DMS153 treated with DMSO at 0.1 percent for 48 hours (cell line): ENCODE data around the gene TARBP2.
A peak's percentile ranks its signal among the peaks of the same experiment; 100 is the strongest.
"Not testable (repeated sequence)": the region's sequence is repeated elsewhere in the genome, so short reads cannot be mapped to it uniquely, and the experiment has no call there.

ENCODE experiments used
- DNase-seq: peaks from one replicate; lab custom pipeline; 2025; ENCODE audit not compliant: unreplicated experiment; lab: John Stamatoyannopoulos, UW

The TARBP2 gene

DNA sequence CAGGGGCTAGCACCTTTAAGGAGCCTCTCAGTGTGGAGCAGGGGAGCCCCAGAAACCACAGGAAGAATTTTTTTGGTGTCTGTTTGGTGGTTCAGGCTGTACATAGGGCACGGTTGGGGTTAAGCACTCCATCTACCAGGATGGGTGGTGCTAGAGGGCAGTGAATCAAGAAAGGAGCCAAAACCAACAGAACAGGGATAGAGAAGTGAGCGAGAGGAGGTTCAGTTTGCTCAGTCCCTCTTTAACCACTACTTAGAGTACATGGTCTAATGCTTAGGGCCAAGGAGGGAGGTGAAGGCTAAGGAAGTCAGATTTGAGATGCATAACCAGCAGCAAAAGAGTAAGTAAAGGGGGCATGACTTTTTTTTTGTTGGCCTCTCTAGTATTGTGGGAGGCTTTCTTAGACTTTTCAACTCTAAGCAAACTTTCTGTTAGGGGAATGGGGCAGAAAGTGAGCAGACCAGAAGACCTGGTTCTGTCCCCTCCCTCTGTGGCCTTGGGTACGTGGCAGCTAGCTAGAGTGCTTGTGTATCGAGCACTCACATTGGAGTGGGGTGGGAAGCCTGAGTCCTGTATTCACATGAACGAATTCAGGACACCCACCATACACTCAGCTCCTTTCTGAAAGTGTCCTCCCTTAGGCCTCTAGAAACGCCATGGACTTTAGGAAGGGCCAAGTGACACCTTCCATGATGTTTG, 12.8 kb downstream of the TARBP2 start:
- DNase-seq = no peak

DNA sequence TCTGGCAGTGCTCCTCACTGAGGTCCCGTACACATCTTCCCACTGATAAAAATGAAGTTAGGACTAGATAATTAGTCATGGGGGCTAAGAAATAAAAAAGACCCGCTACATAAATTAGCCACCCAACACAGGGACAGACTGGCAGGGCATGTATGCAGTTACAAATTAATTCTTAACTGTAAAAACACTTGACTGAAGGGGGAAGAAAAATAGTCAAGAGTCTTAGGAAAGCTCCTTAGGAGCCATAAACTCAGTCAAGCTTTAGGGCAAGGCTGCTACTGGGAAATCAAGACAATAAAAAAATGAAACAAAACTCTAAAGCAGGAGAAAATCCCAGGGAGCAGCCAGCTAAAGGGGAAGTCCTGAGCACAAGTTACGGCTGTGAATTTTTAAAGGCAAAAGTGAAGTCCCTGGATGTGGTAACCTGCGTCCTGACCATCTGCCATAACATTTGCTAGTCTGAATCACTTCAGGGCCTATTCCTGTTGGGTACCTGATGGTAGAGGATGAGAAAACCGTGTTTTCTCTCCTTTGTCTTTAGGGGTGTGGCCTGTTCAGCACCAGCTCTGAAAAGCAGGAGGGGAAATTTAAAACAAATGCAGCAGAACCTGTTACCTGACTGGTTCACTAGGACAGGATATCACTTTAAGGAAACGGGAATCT, 13.7 kb downstream of the TARBP2 start:
- DNase-seq = no peak

DNA sequence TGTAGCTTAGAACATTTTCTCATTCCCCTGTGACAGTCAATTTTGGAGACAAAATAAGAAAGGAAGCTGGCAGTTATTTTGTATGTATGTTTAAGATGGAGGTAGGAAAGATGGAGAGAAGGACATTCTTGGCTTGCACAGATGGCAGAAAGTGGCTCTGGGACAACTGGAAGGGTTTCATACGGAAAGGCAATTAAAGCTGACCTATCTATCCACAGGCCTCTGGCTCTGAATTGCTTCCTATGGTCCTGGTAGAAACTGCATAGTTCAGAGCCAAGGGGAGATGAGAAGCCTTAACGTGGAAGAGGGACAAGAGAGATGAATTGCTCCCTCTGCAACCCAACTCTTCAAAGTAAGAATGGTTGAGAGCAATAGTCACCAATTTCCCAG, 14.2 kb downstream of the TARBP2 start:
- DNase-seq = no peak

DNA sequence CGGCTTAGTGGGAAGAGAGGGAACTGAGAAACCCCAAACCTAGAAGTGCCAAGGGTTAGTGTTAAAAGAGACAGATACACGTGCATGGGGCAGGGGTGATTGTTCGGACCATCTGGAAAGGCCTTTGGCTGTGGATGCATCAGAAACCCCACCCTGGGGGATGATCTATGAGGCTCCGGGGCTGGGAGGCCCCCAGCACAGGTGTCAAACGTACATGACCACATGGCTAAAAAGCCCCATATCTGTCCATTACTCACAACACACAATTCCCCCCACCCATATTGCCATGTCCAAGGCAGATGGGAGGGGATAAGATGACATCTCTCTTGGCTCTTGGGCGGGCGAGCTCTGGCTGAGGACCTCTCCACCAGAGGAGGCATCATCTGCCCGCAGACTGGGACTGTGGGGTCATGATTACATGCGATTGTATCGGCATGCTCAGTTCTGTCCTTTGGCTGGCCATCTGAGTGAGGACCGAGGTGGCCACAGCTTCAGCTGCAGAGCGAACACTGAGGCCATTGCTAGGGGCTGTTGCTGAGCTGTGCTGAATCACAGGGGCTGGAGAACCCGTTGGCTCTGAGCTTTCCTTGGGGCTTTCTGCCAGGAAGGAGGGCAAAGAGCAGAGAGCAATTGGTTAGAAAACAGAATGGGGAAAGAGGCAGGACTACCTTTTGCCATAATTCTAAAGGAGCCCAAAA, 15.8 kb downstream of the TARBP2 start:
- DNase-seq = no peak

DNA sequence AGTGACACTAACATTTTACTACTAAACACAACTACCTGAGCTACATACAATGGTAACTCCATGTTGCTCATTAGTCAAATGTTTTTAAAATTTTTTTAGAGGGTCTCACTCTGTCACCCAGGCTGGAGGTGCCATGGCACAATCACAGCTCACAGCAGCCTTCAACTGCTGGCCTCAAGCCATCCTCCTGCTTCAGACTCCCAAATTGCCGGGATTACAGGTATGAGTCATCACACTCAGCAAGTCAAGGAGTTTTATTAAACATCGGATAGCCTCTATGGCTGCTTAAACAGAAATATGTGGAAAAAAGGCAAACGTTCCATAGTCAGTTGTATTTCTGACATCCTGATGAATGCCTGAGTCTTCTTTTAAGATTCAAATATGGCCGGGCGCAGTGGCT, 17.3 kb downstream of the TARBP2 start:
- no peak for DNase-seq

DNA sequence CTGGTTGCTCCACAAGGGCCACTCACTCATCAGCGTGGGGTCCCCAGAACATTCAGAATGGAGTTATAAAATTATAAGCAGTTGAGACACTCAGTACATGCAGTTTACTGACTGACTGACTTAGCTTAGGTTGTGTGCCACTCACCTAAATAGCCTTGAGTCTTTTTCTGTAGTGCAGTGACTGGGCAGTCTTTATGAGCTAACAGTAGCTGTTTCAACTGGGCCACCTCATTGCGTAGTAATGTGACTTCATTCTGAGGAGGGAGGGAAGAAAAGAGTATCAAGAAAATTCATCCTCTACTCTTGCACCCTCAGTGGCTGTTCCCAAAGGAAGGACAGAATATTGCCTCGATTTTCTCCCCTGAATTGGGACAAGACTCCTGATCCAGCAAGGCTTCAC, 22.0 kb downstream of the TARBP2 start:
- DNase-seq = no peak

DNA sequence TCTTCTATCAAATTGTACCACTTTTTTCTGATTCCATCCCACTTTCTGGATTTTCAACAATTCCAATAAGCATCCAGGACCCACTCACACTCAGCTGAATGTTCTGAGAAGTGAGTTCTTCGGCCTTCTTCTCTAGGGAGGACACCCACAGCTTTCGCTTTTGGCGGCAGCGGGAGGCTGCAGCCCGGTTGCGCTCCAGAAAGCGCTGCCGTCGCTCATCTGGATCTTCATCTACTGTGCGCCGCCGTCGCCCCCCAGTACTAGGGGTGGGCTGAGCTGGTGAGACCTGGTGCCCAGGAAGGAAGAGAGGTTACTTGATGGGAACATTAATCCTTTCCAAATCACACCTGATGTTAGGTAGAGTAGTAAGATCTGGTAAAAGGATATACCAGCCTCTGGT, 23.4 kb downstream of the TARBP2 start:
- DNase-seq = no peak

DNA sequence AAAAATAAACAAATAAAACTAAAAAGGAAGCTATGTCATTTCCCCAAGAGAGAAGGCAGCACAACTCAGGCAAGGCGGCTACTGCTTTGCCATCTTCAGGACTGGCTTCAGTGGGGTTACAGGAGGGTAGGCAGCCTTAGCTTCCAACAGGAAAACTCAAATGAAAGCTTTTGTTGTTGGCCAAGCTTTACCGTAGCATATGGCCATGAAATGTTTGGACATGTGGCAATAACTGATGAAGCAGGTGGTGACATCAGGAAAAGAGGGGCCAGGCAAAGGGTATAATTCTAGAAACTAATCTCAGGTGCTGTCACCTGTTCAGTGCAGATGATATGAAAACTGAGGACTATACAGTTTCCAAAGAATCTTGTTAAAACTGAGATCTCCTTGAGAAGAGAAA, 29.0 kb downstream of the TARBP2 start:
- no peak for DNase-seq

DNA sequence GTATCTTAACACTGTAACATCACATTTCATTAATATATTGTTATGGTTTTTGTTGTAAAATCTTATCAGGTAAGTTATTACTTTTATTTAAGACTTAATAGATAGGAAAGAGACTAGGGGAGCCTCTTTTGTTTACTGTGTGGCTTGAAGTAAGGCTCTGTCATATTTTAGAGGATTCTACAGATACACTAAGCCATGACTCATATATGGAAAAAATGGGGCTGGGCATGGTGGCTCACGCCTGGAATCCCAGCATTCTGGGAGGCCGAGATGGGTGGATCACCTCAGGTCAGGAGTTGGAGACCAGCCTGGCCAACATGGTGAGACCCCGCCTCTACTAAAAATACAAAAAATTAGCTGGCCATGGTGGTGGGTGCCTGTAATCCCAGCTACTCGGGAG, 29.8 kb downstream of the TARBP2 start:
- no peak for DNase-seq

DNA sequence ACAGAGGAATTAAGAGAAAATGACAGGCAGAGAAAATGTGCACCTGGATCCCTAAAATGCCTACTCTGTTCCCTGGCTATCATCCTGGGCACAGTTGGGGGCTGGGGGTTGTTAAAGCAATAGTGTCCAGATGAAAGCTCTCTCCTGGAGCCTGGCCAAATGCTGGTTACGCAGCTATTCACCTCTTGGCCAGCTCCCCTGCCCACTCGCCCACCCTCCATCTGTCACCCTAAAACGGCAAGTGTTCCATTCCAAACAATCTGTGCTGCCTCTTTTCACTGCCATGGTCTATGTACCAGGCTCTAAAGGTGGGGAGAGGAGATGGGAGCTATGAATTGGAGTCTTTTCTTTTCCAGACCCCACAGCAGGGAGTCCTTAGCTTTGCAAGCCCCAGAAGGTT, 30.9 kb downstream of the TARBP2 start:
- no peak for DNase-seq

DNA sequence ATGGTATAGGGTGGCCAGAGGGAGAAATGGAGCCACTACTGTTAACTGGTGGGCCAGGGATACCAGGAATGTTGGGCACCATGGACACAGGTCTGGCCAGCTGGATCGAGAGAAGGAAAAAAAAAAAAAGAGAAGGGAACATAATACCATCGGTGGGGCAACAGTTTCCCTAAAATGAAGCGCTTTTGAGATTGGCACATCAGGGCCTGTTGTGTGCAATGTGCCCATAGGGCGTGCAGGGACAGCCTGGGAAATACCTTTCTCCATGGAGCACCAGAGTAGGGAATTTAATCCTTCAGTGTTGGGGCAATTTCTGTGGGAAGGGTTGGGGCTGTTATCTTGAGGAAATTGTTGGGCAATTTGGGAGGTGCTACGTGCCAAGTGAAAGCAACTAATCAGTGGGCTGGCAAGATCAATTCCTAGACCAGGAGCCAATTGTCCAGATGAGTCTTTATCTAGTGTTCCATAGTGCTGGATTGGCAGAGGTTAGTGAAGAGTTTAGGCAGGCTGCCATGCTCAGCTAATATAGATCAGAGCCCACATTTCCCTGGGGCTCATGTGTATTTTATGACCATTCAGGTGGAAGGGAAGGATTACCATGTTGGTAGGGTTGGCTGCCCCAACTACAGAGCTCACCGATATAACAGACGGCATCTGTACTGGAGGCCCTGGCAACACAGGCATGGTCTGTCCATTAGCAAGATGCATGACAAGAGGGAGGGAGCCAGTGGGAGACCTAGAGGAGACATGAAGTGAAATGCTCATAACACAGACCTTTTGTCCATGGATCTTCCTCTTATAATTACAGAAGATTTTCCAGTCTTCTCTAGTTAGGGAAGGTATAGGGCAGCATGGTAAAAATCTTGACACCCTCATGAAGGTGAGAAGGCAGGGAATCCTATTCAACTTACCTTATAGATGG, 31.7 kb downstream of the TARBP2 start:
- DNase-seq = no peak

DNA sequence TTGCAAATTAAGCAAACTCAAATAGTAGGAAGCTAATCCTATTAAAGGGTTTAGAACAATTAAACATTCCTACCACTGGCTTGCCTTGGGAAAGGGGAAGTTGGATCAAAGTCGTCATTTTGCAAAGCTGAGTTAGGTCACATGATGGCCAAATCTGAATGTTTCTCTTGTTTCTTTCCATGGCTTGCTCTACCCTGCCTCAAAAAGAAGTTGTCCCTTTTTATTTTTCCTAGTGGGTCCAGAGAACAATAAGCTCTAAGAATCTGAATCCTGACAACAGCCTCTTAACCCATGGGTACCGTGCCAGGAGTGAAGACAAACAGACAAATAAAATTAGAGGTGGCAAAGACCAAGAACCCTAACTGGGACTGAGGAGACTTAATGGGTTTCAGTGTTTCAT, 32.4 kb downstream of the TARBP2 start:
- DNase-seq = no peak

DNA sequence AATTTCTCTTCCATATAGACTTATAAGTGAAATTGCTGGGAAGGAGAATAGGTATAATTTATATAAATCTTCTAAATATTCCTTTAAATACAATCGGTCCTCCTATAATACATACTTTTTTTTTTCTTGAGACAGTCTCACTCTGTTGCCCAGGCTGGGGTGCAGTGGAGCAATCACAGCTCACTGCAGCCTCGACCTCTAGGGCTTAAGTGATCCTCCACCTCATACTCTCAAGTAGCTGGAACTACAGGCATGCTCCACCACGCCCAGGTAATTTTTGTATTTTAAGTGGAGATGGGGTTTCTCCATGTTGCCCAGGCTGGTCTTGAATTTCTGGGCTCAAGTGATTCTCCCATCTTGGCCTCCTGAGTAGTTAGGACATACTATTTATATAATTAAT, 35.9 kb downstream of the TARBP2 start:
- DNase-seq = no peak

DNA sequence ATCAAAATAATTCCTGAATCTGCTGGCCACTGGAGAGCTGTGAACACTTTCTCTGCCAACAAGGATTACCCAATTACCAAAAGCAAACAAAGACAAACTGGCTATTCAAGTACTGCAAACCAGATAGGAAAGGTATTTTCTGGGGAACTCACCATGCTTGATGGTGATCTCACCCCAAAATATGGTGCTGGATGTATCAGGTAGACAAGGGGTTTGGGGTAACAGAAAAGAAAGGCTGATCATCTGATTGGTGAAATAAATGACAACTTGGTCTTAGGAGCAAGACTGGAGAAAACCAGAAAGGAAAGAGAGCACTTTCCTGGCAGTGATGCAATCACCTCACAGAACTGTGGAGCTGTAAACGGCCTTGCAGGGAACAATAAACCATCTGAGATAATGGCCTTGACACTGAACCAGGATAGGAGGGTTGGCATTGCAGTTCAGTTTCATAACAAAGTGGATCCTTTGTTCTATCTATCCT, 37.2 kb downstream of the TARBP2 start:
- peak; percentile 78 for DNase-seq

DNA sequence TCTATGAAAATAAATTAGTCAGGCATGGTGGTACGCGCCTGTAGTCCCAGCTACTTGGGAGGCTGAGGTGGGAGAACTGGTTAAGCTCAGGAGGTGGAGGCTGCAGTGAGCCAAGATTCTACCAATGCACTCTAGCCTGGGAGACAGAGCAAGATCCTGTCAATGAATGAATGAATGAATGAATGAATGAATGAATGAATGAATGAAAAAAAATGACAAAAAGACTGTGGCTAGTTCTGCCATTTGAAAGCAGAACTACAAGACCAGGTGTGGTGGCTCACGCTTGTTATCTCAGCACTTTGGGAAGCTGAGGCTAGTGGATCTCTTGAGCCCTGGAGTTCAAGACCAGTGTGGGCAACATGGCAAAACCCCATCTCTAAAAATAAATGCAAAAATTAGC, 38.4 kb downstream of the TARBP2 start:
- no peak for DNase-seq

DNA sequence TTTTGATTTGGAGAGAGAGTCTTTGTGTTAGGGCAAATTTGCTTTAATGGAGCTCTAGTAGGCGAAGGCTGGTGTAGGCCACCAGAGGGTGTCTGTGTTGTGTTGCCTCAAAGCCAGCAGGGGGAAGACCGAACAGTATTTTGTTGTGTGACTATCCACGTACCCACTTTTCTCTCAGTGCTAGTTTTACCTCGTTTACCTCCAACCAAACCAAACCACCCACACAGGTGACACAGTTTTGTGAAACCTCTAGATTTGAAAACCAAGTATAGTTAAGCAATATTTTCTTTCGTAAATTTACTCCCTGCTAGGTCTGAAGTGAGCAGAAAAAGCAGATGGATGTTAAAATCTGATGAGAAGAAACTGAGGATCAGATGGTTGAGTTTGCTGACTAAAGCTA, 42.5 kb downstream of the TARBP2 start:
- peak; percentile 57 for DNase-seq

DNA sequence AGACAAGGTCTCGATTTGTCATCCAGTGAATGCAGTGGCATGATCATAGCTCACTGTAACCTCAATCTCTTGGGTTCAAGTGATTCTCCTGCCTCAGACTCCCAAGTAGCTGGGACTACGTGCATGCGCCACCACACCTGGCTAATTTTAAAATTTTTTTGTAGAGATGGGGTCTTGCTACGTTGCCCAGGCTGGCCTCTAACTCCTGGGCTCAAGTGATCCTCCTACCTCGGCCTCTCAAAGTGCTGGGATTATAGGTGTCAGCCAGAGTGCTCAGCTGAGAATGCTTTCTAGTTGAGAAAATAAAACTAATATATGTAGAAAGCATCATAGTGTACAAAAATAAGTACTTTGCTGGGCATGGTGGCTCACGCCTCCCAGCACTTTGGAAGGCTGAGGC, 47.3 kb downstream of the TARBP2 start:
- DNase-seq = not testable (repeated sequence)

DNA sequence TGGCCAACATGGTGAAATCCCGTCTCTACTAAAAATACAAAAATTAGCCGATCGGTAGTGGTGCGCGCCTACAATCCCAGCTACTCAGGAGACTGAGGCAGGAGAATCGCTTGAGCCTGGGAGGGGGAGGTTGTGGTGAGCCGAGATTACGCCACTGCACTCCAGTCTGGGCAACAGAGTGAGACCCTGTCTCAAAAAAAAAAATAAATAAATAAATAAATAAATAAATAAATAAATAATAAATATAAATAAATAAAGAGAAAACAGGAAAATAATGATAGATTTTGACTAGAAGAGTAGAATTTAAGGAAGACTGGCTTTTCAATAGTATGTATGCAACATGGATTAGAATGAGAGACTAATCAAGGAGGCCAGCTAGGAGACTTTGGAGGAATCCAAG, 49.0 kb downstream of the TARBP2 start:
- DNase-seq = not testable (repeated sequence)

DNA sequence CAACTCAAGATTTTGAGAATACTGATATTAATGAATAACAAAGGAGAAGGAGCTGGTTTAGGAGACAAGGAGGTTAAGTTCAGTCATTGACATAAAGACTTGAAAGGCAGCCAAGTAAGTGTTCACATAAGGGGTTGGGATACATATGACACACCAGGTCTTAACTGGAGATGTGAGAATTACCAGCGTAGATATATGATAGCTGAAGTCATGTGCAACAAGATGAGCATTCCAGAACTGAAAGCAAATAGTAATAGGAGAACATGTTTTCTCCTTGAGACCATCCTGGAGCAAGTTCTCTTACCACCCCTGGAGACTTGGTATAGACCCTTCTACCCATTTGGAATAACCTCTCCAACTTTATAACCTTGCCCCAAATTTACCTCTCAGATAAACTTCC, 49.5 kb downstream of the TARBP2 start:
- DNase-seq = no peak

DNA sequence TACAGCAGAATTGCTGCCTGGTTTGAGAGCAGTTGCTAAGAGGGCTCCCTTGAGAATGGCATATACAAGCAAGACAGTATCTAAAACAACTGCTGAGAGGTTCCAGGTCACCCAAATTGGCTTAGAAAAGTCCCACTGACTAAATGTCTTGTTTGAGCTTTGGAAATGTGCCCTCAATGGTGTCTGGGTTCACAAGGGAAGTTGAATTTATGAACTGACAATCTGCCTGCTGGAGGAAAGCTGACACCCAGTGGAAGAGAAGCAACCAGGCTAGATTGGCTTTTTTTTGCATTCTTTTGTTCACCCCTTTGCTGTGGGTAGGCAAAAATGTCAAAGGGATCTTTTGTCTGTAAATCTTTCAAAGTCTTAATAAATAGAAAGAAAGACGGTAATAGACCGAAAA, 50.8 kb downstream of the TARBP2 start:
- no peak for DNase-seq
